Renal cortex interstitium (tissue), 15 donors: ENCODE measurements around the gene MAG. TPM values are rescaled to one million over a fixed set of nuclear protein-coding genes. Genes with fewer than 3 reads are reported as not detected.
A peak's percentile ranks its signal among the peaks of the same experiment; 100 is the strongest.

Experiments
- DNase-seq, 11 donors: peaks; one replicate each; pipeline ENCODE4 v3.0.0-alpha.2; 2013; ENCODE audit warnings: low read depth in 9 of 11, low spot score in 4 of 11; ENCODE audit errors: extremely low read depth in 1 of 11
- long read RNA-seq, 16 experiments: transcript quantifications; one replicate each; lab custom pipeline, GENCODE V29; 2026
- polyA plus RNA-seq, 3 donors: library from polyadenylated mRNA; unstranded; fragments of 120-200 nt; gene quantifications; one replicate each; pipeline ENCODE4 v1.2.1, GENCODE V29; 2013; ENCODE audit not compliant: insufficient read length in 3 of 3

Gene MAG
- 1 to 10 TPM; 2.4 to 5.2 (median 4.8) TPM for polyA plus RNA-seq
- long read RNA-seq, donor 1 = 0 reads
- long read RNA-seq, donor 2 = 0 reads
- long read RNA-seq, donor 3 = 0 reads
- long read RNA-seq, donor 4 = 0 reads
- long read RNA-seq, donor 5 = 0 reads
- long read RNA-seq, donor 6, partial matches to known transcripts = 0 of 1 reads
- long read RNA-seq, donor 6, other reads (novel, unspliced or antisense) = 0 of 1 reads
- long read RNA-seq, donor 7 = 0 reads
- long read RNA-seq, donor 8 = 0 reads
- long read RNA-seq, donor 9 = 0 reads
- long read RNA-seq, donor 10 = 0 reads
- long read RNA-seq, donor 11 = 0 reads
- long read RNA-seq, donor 12 = 0 reads
- long read RNA-seq, donor 13, partial matches to known transcripts = 8 of 8 reads
- long read RNA-seq, donor 13, other reads (novel, unspliced or antisense) = 0 of 8 reads
- long read RNA-seq, donor 14 = 0 reads
- long read RNA-seq, donor 15 = 0 reads
- long read RNA-seq, donor 16, partial matches to known transcripts = 0 of 1 reads
- long read RNA-seq, donor 16, other reads (novel, unspliced or antisense) = 0 of 1 reads

GRCh38 chr19:35291916-35292315, at the start of gene MAG:
Gene MAG, plus strand, starts transcription at chr19:35292161. Its CDS starts 3,248 bp downstream, at chr19:35295409.
- no peak for DNase-seq

GRCh38 chr19:35246466-35247092, 45.4 kb upstream of the MAG start:
- no peak for DNase-seq

- peak; percentile 75 to 93 (median 81) for DNase-seq
Measured at GRCh38 chr19:35247526-35248309, 44.2 kb upstream of the MAG start.

- peak; percentile 67 to 90 (median 80) for DNase-seq
Measured at GRCh38 chr19:35248310-35249145, 43.4 kb upstream of the MAG start, which contains the start of gene LSR. Gene LSR, plus strand, starts transcription at chr19:35249002. Its CDS starts 21 bp downstream, at chr19:35249023.

GRCh38 chr19:35249146-35249847, 42.7 kb upstream of the MAG start:
- no peak for DNase-seq

- no peak for DNase-seq
Measured at GRCh38 chr19:35249848-35250711, 41.9 kb upstream of the MAG start.

- DNase-seq = no peak
Measured at GRCh38 chr19:35251456-35251855, 40.5 kb upstream of the MAG start.

- DNase-seq = no peak
Measured at GRCh38 chr19:35253316-35254286, 38.4 kb upstream of the MAG start.

- DNase-seq = no peak
Measured at GRCh38 chr19:35254341-35255297, 37.3 kb upstream of the MAG start.

GRCh38 chr19:35256566-35256965, 35.4 kb upstream of the MAG start:
- DNase-seq = no peak

- DNase-seq = no peak
Measured at GRCh38 chr19:35257113-35257461, 34.9 kb upstream of the MAG start.

GRCh38 chr19:35260694-35261304, 31.2 kb upstream of the MAG start:
- DNase-seq = no peak

GRCh38 chr19:35261356-35262100, 30.4 kb upstream of the MAG start:
- DNase-seq = no peak
